SK-N-SH treated with all-trans-retinoic acid at 6 μM for 48 hours (cell line): ENCODE data around the gene S100A16.

ENCODE experiments used
- ARNTL ChIP-seq: fragments of 450-650 bp; formaldehyde crosslinking; IDR thresholded peaks from 2 replicates; pipeline ENCODE4 v1.5.0; 2020; ENCODE audit warnings: low read depth, mild to moderate bottlenecking, moderate library complexity, borderline replicate concordance
- BACH2 ChIP-seq: fragments of 250-450 bp; sonication (Bioruptor Pico); IDR thresholded peaks from 2 replicates; pipeline ENCODE4 v1.9.0; 2021; ENCODE audit warnings: mild to moderate bottlenecking, borderline replicate concordance
- CSDC2 ChIP-seq: fragments of 250-450 bp; sonication (Bioruptor Pico); IDR thresholded peaks from 2 replicates; pipeline ENCODE4 v1.5.0; 2020; ENCODE audit warnings: mild to moderate bottlenecking, moderate library complexity
- ESRRG ChIP-seq: fragments of 250-450 bp; sonication (Bioruptor Pico); IDR thresholded peaks from 2 replicates; pipeline ENCODE4 v1.6.1; 2021; ENCODE audit warnings: mild to moderate bottlenecking
- OSR1 ChIP-seq: fragments of 250-450 bp; sonication (Bioruptor Pico); IDR thresholded peaks from 2 replicates; pipeline ENCODE4 v1.8.0; 2022; ENCODE audit warnings: moderate library complexity, mild to moderate bottlenecking, inconsistent platforms
- PPARA ChIP-seq: fragments of 250-450 bp; sonication (Bioruptor Pico); IDR thresholded peaks from 2 replicates; pipeline ENCODE4 v1.5.0; 2020; ENCODE audit warnings: mild to moderate bottlenecking, borderline replicate concordance
- SNAI2 ChIP-seq: fragments of 250-450 bp; sonication (Bioruptor Pico); IDR thresholded peaks from 2 replicates; pipeline ENCODE4 v1.5.0; 2020; ENCODE audit warnings: mild to moderate bottlenecking, moderate library complexity
- TOX ChIP-seq: fragments of 250-450 bp; sonication (Bioruptor Pico); IDR thresholded peaks from 2 replicates; pipeline ENCODE4 v1.8.0; 2021; ENCODE audit warnings: mild to moderate bottlenecking, moderate library complexity, borderline replicate concordance
- ZC3H10 ChIP-seq: fragments of 250-450 bp; sonication (Bioruptor Pico); IDR thresholded peaks from 2 replicates; pipeline ENCODE4 v1.5.1; 2021; ENCODE audit warnings: mild to moderate bottlenecking, moderate library complexity
- ZFP3 ChIP-seq: fragments of 250-450 bp; sonication (Bioruptor Pico); IDR thresholded peaks from 2 replicates; pipeline ENCODE4 v1.5.0; 2020; ENCODE audit warnings: mild to moderate bottlenecking, moderate library complexity
- ZFP30 ChIP-seq: fragments of 450-650 bp; formaldehyde crosslinking; IDR thresholded peaks from 2 replicates; pipeline ENCODE4 v1.5.0; 2022; ENCODE audit warnings: mild to moderate bottlenecking, moderate library complexity
- TF ChIP-seq, protein P1 (sequence below): fragments of 250-450 bp; sonication (Bioruptor Pico); IDR thresholded peaks from 2 replicates; pipeline ENCODE4 v1.8.0; 2021; ENCODE audit warnings: low read depth, mild to moderate bottlenecking, moderate library complexity, borderline replicate concordance

DNA sequence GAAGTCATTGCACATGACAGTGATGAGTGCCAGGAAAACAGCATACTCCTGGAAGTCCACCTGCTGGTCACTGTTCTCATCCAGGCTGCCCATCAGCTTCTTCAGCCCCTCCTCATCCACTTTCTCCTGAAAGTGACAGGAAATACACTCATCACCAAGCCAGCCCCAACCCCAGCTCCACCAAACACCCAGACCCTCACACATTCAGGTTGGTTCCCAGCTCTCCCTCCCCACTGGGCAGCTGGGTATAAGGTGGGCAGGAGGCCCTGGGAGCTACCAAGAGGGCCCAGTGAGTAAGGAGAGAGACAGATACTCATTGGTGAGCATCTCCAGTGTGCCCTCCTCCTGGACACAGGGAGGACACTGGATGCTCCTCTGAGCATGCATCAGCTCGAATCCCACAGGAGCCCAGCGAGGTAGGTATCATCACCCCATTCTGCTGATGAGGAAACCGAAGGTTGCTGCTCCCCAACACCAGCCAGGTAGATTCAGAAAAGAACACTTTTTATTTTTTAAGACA is 51.4 kb downstream of the S100A16 start:
- no peak for TF ChIP-seq ZC3H10 (CRISPR knock-in tag)
- no peak for TF ChIP-seq ESRRG (CRISPR knock-in tag)
- TF ChIP-seq OSR1 (CRISPR knock-in tag), result no peak
- TF ChIP-seq ZFP30, result no peak
- TF ChIP-seq TOX (CRISPR knock-in tag), result no peak
- TF ChIP-seq SNAI2 (CRISPR knock-in tag), result no peak
- no peak for TF ChIP-seq PPARA
- TF ChIP-seq, protein P1, sequence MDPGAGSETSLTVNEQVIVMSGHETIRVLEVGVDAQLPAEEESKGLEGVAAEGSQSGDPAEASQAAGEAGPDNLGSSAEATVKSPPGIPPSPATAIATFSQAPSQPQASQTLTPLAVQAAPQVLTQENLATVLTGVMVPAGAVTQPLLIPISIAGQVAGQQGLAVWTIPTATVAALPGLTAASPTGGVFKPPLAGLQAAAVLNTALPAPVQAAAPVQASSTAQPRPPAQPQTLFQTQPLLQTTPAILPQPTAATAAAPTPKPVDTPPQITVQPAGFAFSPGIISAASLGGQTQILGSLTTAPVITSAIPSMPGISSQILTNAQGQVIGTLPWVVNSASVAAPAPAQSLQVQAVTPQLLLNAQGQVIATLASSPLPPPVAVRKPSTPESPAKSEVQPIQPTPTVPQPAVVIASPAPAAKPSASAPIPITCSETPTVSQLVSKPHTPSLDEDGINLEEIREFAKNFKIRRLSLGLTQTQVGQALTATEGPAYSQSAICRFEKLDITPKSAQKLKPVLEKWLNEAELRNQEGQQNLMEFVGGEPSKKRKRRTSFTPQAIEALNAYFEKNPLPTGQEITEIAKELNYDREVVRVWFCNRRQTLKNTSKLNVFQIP, result no peak
- TF ChIP-seq BACH2, result no peak
- TF ChIP-seq ARNTL (CRISPR knock-in tag), result no peak
- TF ChIP-seq CSDC2 (CRISPR knock-in tag), result no peak
- TF ChIP-seq ZFP3 (CRISPR knock-in tag), result no peak
